GM19193 (cell line): ENCODE data around the gene SLC22A23.

Experiments used
- POLR2A ChIP-seq: IDR thresholded peaks from 4 replicates; pipeline ENCODE4 v1.6.1; 2011; ENCODE audit not compliant: insufficient read depth, insufficient read length; ENCODE audit errors: extremely low read depth

Gene SLC22A23

GRCh38 chr6:3396503-3397180 is 60.2 kb downstream of the SLC22A23 start:
- TF ChIP-seq POLR2A: no peak

GRCh38 chr6:3394671-3395070 is 62.2 kb downstream of the SLC22A23 start:
- TF ChIP-seq POLR2A: no peak

DNA sequence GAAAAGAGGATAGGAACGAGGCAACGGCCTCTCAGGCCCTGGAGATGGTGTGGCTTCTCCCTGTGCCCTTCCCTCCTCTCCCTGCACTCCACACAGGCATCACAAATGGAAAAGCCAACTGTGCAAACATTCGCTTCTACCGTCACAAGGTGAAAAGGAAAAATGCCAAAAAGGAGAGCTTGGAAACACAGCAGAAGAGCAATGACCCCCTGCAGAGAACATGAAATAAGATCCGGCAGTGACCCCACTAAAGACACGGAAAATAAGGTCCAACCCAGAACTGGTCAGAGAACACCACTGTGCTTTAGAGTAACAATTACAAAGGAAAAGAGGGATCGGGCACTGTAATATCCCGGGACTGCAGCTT is 63.0 kb downstream of the SLC22A23 start:
- no peak for TF ChIP-seq POLR2A

GRCh38 chr6:3392930-3393835 is 63.7 kb downstream of the SLC22A23 start:
- no peak for TF ChIP-seq POLR2A

DNA sequence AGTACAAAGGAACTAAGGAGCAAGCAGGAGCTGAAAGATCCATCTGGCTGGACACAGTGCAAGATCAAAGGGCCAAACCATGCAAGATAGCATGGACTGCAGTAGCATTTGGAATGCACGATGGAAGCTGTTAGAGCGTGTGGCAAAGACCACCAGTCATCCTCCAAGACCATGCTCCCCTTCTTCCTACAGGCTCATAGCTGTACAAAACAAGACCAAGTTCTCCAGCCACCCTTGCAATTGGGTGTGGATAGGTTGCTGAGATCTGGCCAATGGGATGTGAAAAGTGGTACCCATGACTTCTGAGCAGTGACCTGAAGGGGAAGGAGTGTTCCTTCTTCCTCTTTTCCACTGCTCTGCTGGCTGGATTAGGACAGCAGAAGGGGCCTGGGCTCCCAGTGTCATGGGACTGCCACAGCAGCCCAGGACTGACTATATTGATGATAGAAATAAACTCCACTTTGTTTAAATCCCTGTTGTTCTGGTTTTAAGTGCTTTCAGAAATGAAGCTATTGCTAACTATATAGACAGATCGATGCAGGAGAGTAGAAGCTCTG is 64.9 kb downstream of the SLC22A23 start:
- no peak for TF ChIP-seq POLR2A

GRCh38 chr6:3390698-3391097 is 66.2 kb downstream of the SLC22A23 start:
- TF ChIP-seq POLR2A: no peak

DNA sequence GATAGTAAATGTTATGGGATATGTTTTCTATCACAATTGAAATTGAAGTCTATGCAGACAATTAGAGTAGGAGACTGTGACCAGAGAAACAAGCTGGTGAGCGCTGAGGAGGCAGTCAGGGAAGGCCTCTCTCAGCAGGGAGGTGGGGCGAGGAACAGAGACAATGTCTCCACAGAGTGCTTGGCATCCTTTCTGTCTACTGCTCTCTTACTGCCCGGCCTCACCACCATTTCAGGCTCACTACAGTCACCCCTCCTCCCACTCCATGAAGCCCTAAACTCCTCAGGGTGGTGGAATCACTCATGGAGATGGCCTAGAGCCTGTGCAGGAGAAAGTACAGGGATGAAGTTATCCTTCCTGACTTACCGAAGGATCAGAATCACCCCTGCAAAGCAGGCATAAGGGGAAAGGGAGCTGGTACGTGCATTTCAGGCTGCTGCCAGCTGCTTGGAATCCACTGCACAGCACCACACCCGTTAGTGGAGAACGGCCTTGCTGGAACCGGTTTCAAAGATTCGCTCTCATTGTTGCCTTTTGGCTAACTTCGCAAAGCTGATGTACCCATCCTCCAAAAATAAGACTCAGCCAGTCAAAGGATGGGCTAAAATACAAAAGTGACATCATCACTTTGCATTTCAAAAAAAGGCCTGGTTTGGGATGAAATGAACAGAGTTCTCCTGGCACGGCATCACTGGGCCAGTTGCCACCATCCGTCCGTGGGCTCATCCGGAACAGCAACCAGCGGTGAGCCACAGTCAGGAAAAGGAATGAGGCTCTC is 67.3 kb downstream of the SLC22A23 start:
- TF ChIP-seq POLR2A: no peak

- no peak for TF ChIP-seq POLR2A
Measured at GRCh38 chr6:3388786-3389185, 68.1 kb downstream of the SLC22A23 start.

DNA sequence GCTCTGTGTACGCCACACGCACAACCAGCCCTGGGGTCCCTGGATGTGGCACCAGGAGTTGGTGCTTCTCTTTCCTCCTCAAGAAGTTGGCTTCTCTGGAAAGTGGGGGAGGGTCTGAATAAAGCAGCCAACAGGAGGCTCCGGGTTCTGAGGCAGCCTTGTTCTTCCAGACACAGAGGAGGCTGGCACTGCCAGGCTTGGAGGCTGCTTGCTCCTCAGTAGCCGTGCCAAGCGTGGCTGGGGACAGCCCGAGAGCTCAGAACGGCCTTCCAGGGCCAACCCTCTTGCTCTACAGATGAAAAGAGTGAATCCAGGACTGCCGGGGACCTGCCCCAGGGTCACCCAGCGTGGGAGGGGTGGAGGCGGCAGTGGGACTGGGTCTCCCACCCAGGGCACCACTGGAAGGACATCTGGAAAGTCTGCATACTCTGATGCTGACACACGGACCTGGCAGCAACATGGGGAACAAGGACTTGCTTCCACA is 70.4 kb downstream of the SLC22A23 start:
- no peak for TF ChIP-seq POLR2A

GRCh38 chr6:3385660-3386151 is 71.1 kb downstream of the SLC22A23 start:
- no peak for TF ChIP-seq POLR2A

- TF ChIP-seq POLR2A: no peak
Measured at GRCh38 chr6:3384241-3385143, 72.4 kb downstream of the SLC22A23 start.

GRCh38 chr6:3383525-3383924 is 73.3 kb downstream of the SLC22A23 start:
- TF ChIP-seq POLR2A: no peak

DNA sequence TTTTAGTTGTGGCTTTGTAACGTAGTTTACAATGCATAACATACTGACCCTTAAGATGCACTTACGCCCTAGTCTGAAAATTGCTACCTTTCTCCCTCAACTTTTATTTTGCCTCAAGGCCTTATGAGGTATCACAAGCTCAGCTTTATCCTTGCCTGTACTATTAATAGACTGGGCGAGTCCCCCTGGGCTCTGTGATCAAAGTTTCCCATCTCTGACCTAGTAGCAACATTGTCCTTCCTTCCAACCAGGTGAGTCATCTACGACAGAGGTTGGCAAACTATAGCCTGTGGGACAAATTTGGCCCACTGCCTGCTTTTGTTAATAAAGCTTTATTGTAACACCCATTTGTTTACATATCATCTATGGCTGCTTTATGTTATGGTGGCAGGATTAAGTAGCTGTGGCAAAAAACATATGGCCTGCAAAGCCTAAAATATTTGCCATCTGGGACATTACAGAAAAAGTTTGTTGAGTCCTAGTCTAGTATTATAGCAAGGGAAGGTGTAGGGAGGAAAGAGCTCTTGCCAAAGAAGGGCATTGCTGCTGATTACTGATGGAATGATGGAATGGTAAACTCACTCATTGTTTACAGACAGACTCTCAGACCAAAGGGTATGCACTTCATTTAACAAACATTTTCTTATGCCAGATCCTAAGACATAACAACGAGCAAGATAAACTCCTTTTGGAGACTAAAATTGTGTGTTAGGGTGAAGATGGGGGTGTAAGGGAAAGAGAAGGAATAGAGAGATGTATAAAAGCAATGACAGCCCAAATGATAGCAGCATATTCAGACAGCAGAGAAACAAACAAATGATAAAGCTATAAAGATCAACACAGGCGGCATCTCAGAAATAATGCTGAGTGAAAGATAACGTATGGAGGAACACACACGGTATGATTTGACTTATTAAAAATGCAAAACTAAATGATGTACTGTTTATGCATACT is 74.2 kb downstream of the SLC22A23 start:
- no peak for TF ChIP-seq POLR2A

DNA sequence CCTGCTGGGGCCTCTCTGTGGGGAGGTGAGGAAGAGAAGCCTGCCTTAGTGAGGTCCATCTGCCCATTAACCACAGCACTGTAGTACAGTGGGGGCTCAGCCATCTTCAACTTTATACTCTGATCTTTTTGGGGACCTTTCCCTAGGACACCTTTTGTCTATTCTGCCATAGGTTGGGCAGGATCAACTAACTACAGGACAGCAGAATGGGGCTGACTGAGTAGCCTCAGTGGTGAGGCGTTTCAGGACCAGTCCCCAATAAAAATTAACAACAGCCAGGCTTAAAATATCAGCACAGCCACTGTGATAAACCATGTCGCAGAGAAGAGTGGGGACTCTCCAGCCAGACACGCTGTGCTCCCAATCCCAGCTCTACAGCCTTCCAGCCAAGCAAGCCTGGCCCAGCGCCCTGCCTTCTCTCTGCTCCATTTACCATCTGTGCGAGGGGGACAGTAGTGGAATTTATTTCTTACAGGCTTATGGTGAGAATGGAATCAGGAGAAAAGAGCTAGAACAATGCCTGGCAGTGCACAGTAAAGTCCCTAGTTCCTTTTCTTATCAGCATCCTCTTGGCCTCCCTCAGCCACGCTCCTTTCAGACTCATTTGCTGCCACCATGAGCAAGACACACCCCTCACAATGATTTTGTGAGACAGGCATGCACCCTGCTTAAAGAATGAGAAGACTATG is 75.5 kb downstream of the SLC22A23 start:
- TF ChIP-seq POLR2A: no peak
